SK-N-MC (cell line): ENCODE results near the gene CXXC5.

Source experiments
- EZH2 ChIP-seq: fragments of 200-600 bp; sonication (generic); IDR thresholded peaks from one replicate; pipeline ENCODE4 v1.6.1; 2017; ENCODE audit warnings: antibody characterized with exemption
- FOXP2 ChIP-seq: optimal IDR thresholded peaks from 2 replicates; pipeline ENCODE3; 2011; ENCODE audit warnings: mild to moderate bottlenecking, moderate library complexity; ENCODE audit not compliant: insufficient read depth; ENCODE audit errors: extremely low read length, control extremely low read depth
- POLR2AphosphoS5 ChIP-seq: IDR thresholded peaks from 2 replicates; pipeline ENCODE4 v1.6.1; 2012; ENCODE audit warnings: mild to moderate bottlenecking, low read depth, low read length, borderline replicate concordance

DNA sequence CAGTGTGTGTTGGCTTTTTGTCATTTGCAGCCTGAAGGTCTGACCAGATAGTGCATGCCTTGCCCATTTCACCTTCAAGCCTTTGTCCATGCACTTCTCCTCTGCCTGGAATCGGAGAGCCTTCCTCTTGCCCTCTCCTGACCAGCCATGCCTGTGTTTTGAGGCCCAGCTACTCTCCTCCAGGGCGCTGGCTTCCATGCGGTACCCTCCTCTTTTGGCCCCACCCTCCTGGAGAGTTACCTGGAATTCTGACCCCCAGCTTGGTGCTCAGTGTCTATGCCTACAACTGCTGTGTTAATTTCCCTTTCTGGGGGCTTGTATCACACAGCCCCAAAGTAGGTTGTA is 52.5 kb downstream of the CXXC5 start:
- TF ChIP-seq EZH2 (no peak), POLR2AphosphoS5 (no peak), FOXP2 (no peak)
